ENCODE measurements around the gene CHRNG. TPM values are rescaled to one million over a fixed set of nuclear protein-coding genes. Genes with fewer than 3 reads are reported as not detected.
"Not testable (repeated sequence)": the region's sequence is repeated elsewhere in the genome, so short reads cannot be mapped to it uniquely, and the experiment has no call there.

The CHRNG gene
- polyA plus RNA-seq, 5 donors: 0.07 to 5.1 (median 0.18) TPM

DNA sequence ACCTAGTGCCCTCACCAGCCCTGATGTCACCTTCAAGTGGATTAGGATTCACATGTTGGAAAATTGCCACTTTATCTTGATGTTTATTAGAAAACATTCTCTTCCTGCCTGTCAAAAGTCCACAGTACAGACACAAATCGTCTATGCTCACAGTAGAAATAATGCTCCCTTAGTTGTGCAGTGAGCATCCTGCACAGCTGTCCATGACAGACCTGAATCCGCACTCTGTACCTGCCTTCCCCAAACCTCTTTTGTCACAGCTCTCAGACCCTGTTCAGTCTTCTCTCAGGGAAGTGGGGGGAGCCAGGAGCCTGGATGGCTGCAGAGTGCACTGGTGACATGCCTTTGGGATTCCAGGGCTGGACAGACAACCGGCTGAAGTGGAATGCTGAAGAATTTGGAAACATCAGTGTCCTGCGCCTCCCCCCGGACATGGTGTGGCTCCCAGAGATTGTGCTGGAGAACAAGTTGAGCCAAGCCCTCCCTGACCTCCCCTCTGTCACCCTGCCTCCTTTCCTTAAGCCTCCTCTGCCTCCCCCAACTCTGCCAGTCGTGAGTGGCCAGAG lies 11.5 kb upstream of the CHRNG start:
- no peak for DNase-seq

DNA sequence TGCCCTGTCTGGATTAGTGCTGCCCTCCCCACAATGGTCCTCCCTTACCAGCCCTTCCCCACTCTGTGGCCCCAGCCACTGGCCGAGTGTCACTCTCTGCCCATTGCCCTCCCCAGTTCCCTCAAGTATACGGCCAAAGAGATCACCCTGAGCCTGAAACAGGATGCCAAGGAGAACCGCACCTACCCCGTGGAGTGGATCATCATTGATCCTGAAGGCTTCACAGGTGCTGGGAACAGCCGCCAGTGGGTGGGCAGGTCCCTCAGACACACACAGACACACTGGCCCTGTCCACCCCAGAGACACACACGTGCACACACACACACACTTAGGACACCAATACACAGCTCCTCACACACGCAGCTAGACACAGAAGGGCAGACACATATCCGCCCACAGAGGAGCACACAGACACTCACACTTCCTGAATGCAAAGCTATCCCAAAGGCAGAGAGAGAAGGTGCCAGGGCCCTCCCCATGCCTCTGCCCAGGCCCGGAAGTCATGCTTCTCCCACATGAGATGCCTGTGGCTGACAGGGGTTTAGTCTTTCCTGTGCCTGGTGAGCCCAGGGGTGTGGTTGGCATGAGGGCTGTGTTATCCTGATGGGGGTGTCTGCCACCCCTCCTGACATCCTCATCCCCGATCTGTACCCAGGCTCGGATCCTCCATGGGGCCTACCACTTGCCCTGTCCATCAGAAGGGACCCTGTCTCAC lies 10.6 kb upstream of the CHRNG start:
- DNase-seq: no peak

DNA sequence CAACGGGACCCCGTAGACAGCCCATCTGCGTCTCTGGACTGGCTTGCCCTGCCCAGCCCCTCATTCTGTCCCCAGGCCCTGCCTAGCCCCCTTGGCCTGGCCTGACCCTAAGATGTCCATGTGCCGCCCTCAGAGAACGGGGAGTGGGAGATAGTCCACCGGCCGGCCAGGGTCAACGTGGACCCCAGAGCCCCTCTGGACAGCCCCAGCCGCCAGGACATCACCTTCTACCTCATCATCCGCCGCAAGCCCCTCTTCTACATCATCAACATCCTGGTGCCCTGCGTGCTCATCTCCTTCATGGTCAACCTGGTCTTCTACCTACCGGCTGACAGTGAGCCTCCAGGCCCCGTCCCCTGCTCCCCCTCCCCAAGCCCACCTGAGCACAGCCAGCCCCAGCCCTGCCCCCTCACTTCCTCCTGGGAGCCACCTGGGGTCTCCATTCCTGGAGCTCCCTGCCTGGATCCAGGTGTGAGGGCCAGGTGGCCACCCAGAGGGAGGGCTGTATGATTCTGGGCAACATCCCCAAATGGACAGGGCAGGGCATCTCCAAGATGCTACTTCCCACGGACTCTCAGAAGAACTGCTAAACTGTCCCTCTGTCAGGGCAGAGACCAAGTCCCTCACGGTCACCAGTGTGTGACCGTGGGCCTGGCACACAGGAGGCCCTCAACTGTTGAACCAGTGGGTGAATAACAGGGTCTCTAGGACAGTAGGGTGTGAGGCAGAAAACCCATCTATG lies 9.5 kb upstream of the CHRNG start:
- no peak for DNase-seq

DNA sequence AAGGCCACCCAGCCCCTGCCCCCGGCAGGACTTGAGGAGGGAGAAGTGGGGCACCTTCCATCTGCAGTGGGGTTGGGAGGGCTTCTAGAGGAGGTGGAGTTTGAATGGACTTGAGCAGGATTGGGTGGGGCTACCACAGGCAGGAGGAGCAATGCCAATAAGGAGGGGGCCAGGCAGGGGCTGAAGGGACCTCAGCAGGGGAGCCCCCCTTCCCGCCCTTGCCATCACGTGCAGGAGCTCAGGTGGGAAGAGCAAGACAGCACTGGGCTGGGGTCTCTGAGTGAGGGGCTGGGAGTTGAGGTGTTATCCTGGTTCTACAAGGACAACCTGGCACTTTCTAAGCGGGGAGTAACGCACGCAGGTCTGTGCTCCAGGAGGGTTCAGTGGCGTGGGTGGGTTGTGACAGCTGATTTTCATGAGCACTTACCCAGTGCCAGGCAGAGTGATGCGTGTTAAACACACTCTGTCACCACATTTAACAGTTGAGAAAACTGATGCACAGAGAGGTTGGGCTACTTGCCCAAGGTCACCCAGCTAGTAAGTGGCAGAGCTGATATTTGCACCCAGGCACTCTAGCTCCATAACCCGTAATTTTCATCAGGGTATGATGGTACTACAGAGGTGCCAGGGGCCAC lies 8.7 kb upstream of the CHRNG start:
- DNase-seq: no peak

DNA sequence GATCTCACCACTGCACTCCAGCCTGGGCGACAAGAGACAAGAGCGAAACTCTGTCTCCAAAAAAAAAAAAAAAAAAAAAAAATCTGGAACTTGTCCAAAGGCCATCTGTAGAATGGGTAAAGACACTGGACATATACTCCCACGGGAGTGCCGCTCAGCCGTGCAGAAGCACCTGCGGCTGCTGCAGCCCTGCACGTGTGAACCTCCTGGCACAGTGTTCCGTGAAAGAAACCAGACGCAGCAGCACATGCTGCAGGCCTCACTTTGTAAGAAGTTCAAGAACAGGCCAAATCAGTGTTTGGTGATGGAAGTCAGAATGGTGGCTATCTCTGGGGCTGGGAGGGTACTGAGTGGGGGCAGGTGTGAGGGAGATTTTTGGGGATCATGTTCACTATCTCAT lies 7.1 kb upstream of the CHRNG start:
- DNase-seq: no peak

DNA sequence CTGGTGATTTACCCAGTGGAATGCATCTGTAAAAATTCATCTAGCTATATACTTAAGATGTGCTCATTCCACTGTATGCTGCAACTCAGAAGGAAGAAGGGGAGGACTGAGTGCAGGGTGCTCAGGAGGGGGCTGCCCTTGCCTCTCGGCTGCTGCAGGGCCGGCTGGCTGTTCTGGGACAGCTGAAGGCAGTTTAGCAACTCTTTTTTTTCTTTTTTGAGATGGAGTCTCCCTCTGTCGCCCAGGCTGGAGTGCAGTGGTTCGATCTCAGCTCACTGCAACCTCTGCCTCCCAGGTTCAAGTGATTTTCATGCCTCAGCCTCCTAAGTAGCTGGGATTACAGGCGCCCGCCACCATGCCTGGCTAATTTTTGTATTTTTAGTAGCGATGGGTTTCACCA lies 6.7 kb upstream of the CHRNG start:
- DNase-seq: not testable (repeated sequence)

DNA sequence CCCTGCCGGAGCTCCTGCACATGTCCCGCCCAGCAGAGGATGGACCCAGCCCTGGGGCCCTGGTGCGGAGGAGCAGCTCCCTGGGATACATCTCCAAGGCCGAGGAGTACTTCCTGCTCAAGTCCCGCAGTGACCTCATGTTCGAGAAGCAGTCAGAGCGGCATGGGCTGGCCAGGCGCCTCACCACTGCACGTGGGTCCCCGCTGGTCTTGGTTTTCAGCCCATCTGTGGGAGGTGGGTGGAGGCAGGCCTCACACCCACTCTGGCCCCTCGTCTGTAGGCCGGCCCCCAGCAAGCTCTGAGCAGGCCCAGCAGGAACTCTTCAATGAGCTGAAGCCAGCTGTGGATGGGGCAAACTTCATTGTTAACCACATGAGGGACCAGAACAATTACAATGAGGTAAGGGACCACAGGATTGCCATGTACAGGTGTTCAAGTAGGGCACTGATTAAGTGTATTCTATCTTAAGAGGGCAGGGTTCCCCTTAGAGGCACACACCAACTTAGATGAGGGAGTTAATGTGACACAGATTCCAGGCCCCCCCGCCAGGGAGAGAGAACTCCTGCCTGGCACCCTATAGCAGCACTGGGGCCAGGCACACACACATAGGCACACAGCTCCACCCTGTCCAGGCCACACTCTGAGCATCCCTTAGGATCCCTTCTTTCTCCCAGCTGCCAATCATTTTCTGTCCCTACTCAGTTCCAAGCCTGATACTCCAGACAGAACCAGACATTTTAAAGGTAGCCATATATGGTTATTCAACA lies 5.4 kb upstream of the CHRNG start:
- DNase-seq: no peak

DNA sequence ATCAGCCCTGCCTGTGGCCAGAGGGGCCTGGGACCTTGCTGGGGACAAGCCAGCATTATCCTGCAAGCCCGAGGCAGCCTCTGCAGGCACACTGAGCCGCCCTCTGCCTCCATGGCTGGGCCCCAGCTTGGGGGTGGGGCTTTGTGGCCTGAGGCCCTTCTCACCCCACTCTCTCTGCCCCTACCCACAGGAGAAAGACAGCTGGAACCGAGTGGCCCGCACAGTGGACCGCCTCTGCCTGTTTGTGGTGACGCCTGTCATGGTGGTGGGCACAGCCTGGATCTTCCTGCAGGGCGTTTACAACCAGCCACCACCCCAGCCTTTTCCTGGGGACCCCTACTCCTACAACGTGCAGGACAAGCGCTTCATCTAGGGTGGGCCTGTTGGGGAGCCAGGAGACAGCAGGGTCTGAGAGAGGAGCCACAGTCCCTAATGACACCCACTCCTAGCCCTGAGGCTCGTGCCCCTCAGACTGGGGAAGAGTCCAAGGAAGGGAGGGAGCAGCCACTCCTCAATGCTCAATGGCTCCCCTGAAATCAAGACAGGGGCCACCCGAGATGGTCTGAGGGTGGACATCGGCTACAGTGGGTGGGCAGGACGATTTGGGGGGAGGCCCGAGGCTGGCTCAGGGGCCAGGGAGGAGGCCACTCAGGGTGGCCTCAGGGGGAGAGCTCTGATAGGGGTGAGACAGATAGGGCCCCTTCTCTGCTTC lies 4.4 kb upstream of the CHRNG start:
- DNase-seq: no peak

DNA sequence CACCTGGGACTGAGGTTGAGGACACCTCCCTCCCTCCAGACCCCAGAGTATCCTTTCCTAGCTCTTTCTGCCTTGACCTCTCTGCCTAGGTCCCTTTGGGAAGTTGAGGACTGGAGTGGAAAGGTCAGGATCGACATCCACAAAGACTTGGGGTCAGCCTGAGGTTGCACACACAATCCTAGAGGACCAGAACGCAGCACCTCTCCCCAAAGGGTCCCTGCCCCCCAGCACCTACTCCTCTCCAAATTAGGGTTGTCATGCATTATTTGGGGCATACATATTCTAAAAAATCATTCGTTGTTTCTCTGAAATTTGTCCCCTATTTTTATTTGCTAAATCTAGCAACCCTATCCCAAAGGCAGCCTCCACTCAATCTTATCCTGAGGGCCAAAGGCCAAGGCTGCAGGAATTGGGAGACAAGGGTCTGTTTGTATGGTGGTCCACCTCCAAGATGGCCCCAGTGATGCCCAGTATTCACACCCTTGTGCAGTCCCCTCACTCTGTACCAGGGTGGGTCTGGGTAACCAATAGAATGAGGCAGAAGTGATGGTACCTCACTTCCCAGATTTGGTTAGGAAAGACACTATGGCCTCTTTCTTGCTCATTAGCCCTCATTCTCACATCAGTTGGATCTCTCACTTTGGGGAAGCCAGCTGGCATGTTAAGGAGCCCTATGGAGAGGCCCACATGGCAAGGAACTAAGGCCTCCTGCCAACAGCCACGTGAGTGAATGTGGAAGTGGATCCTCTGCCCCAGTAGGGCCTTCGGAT lies 3.5 kb upstream of the CHRNG start:
- no peak for DNase-seq

DNA sequence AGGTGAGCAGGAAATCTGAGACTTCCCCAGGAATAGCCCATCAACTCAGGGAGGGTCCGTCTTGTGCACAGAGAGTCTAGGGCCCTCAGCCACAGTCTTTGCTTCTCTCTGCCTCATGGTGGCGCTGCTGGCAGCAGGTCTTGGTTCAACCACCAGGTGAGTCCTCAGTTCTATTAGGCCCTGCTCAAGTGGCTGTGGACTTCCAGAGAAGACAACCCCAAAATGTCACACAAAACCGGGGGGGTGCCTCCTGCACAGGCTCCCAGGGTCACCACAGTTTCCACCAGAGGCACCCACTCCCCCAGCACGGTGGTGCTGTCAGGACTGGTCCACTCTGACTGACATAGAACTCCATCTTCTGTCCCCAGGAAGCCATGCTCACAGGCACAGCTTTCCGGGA lies 2.4 kb upstream of the CHRNG start:
- no peak for DNase-seq

DNA sequence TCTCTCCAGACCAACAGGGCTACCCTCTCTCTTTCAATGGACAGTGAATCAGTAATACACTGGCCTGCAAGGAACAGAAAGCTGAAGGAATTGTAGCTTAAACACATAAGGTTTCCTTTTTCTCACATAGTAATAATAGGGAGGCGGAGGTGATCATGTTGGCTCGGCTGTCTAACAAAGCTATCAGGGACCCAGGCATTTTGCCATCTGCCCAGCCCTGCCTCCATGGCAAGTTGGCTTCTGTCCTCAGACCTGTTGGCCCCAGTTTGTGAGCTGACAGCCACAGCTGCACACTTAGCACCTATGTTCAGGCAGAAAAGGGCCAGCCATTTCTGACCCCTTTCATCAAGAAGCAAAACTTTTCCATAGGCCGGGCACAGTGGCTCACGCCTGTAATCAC lies 2.0 kb upstream of the CHRNG start:
- DNase-seq: no peak

DNA sequence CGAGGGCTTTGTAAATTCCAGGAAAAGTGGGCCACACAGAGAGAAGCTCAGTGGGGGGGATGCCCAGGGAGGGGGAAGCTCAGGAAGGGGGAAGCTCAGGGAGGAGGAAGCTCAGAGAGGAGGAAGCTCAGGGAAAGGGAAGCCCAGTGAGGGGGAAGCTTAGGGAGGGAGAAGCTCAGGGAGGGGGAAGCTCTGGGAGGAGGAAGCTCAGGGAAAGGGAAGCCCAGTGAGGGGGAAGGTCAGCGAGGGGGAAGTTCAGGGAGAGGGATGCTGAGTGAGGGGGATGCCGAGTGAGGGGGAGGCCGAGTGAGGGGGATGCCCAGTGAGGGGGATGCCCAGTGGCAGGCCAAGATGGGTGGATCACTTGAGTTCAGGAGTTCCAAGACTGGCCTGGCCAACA lies 821 bp upstream of the CHRNG start:
- DNase-seq: no peak

DNA sequence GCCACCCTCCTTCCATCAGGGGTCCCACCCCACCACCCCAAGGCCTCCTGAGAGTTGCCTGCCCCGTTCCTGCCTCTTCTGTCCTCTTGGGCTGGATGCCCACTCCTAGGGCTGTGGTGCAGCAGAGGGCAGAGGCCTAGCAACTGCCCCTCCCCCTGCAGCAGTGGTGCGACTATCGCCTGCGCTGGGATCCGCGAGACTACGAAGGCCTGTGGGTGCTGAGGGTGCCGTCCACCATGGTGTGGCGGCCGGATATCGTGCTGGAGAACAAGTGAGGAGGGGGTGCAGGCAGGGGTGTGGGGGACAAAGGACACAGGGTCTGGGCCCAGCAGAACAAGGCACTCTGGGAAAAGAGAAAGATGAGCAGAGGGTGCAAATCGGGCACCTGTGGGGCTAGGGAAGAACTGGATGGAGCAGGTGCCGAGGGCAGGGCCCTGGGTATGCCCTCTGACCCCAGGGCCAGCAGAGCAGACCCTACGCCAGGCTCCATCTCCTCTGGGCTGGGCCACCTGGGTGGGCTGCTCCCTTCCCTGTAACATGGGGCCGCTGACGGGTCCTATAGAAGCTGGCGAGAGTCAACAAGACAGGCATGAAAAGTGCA lies 1.0 kb downstream of the CHRNG start:
- no peak for DNase-seq

DNA sequence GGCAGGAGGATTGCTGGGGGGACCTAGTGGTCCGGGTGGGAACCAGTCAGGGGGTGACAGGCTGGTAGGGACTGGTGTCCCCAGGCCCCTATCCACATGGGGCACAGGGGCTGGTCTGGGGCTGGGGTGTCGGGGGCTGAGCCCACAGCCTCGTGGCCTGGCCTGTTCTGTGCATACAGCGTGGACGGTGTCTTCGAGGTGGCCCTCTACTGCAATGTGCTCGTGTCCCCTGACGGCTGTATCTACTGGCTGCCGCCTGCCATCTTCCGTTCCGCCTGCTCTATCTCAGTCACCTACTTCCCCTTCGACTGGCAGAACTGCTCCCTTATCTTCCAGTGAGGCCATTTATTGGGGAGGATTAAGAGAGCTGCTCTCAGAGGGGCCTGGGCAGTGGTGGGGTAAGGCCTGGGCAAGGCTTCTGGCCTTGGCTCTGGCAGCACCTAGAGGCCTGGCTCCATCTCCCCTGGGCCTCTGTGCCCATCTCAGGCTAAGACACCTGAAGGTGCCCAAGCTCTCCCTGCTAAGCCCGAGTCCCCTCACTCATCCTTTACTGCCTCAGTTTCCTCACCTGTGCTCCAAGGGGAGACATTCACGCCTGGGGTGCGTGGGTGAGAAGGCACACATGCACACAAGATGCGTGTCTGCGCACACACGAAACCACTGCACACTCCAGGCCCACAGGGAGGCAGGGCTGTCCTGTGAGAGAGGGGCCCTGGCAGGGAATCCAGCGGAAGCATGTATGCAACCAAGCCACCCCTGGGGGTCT lies 1.9 kb downstream of the CHRNG start:
- DNase-seq: no peak

DNA sequence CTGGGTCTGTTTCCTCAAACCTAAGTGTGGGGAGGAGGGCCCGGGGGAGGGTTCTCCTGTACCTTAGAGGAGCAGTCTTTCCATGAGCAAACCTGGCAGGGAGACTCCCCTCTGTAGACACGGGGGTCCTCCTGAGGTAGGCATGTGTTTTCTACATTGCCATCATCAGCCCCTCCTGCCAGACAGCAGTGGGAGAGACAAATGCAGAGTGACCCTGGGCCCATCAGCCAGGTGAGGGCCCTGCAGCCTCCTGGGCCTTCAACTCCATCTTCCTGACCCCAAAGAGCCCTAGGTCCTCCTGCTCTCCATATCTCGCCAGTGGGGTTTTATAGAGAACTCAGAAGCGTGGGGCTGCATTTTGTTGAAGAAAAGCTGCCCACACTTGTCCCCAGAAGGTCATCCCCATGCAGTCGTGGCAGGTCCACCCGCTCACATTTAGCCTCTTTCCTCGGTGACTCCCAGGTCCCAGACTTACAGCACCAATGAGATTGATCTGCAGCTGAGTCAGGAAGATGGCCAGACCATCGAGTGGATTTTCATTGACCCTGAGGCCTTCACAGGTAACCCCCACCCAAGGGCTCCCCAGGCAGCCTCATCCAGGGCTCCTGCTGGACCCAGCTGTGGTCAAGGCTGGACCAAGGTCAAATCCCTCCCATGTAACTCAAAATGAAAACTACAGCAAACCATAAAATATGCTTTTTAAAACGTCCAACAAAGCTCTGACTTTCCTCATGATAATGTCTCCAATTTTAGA lies 2.6 kb downstream of the CHRNG start:
- no peak for DNase-seq

DNA sequence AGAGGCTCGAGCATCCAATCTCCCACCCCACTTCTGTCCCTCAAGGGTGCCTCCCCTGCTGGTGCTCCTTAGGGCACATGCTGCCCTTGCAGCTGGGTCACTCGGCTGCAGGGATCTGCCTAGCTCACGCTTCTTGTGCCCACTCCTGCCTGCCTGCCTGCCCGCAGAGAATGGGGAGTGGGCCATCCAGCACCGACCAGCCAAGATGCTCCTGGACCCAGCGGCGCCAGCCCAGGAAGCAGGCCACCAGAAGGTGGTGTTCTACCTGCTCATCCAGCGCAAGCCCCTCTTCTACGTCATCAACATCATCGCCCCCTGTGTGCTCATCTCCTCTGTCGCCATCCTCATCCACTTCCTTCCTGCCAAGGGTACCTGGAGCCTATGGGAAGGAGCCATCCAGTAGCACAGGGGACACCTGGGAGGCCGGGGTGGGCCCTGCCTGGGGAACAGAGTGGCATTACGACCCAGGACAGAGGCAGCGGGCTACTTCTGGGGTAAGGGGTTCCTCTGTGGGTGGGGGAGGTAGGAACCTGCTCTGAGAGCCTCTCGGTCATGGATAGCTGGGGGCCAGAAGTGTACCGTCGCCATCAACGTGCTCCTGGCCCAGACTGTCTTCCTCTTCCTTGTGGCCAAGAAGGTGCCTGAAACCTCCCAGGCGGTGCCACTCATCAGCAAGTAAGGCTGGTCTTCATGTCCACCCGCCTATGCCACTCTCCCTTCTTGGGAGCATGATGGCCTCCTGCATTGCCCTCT lies 3.4 kb downstream of the CHRNG start:
- no peak for DNase-seq

DNA sequence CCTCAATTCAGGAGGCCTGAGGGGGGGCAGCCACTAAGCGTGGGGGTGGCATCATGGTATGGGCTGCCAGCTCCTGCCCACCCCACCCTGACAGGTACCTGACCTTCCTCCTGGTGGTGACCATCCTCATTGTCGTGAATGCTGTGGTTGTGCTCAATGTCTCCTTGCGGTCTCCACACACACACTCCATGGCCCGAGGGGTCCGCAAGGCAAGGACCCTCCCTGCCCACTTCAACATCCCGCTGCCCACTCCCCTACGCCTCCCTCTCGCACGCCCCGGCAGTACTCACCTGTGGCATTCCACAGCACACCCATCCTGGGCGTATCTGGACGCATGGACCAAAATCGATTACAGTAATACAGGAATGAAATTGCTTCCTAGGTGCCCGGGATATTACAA lies 4.0 kb downstream of the CHRNG start:
- no peak for DNase-seq

Data from right lung (tissue), 5 donors.